ENCODE data around the gene MYO18A.

- TF ChIP-seq CTCF (conservative IDR thresholded peaks at IDR 0.05) (no peak), ZFX (IDR thresholded peaks at IDR 0.05) (no peak)
Observed at GRCh38 chr17:29076722-29077121, 103.5 kb downstream of the MYO18A start.

Data from C4-2B (cell line).